Measurements from ENCODE around the gene DPP6. TPM values are rescaled to one million over a fixed set of nuclear protein-coding genes. Genes with fewer than 3 reads are reported as not detected.

DPP6 gene
- total RNA-seq, 3 donors from 2014 or later: 0.59 to 0.98 TPM; not detected in 1

- Histone ChIP-seq H3K4me3 (no peak overlapping the region), H3K36me3 (no peaks in the 10 kb centered on the region), H3K27ac (no peak overlapping the region), H3K4me1 (no peaks in the 10 kb centered on the region), H3K27me3 (no peaks in the 10 kb centered on the region), H3K9me3 (peaks cover 0 to 7% of the 10 kb centered on the region in 2 donors)
- intact Hi-C loops (cut with DNase I; ENCODE audit: low total_unique reads): no loop called here
- TF ChIP-seq POLR2A (IDR thresholded peaks at IDR 0.05) (no peak), POLR2AphosphoS5 (IDR thresholded peaks at IDR 0.05) (no peak)
- TF ChIP-seq, protein P1, sequence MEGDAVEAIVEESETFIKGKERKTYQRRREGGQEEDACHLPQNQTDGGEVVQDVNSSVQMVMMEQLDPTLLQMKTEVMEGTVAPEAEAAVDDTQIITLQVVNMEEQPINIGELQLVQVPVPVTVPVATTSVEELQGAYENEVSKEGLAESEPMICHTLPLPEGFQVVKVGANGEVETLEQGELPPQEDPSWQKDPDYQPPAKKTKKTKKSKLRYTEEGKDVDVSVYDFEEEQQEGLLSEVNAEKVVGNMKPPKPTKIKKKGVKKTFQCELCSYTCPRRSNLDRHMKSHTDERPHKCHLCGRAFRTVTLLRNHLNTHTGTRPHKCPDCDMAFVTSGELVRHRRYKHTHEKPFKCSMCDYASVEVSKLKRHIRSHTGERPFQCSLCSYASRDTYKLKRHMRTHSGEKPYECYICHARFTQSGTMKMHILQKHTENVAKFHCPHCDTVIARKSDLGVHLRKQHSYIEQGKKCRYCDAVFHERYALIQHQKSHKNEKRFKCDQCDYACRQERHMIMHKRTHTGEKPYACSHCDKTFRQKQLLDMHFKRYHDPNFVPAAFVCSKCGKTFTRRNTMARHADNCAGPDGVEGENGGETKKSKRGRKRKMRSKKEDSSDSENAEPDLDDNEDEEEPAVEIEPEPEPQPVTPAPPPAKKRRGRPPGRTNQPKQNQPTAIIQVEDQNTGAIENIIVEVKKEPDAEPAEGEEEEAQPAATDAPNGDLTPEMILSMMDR (IDR thresholded peaks at IDR 0.05): no peak
- no peak for DNase-seq (ENCODE audit: low spot score in 2 of 2)
Observed at GRCh38 chr7:154693661-154694060, 641.5 kb downstream of the DPP6 start.

- no peak for DNase-seq (ENCODE audit: low spot score in 2 of 2)
- intact Hi-C loops (cut with DNase I; ENCODE audit: low total_unique reads): loop anchor here (1.0 kb wide), 1 partner anchor 18 kb away; no protein-coding TSS in a partner anchor
Observed at GRCh38 chr7:154695836-154696235, 643.6 kb downstream of the DPP6 start.

GRCh38 chr7:154696556-154696955 lies 644.4 kb downstream of the DPP6 start:
- DNase-seq (ENCODE audit: low spot score in 2 of 2): no peak
- intact Hi-C loops (cut with DNase I; ENCODE audit: low total_unique reads): no loop called here
- H3K36me3 ChIP-seq: no peaks in the 10 kb centered on the region
- no peaks in the 10 kb centered on the region for H3K4me1 ChIP-seq
- TF ChIP-seq POLR2A (IDR thresholded peaks at IDR 0.05): no peak
- TF ChIP-seq, protein P1 (IDR thresholded peaks at IDR 0.05): no peak
- H3K27ac ChIP-seq: no peak overlapping the region
- H3K4me3 ChIP-seq: no peak overlapping the region
- peaks cover 0 to 9% of the 10 kb centered on the region in 2 donors for H3K9me3 ChIP-seq
- H3K27me3 ChIP-seq: no peaks in the 10 kb centered on the region

More at GRCh38 chr7:154695836-154696235, 643.6 kb downstream of the DPP6 start:
- TF ChIP-seq POLR2AphosphoS5 (IDR thresholded peaks at IDR 0.05) (no peak), POLR2A (IDR thresholded peaks at IDR 0.05) (no peak)
- TF ChIP-seq, protein P1 (IDR thresholded peaks at IDR 0.05): no peak
- Histone ChIP-seq H3K27ac (no peak overlapping the region), H3K9me3 (peaks cover 0 to 7% of the 10 kb centered on the region in 2 donors), H3K4me3 (no peak overlapping the region), H3K36me3 (no peaks in the 10 kb centered on the region), H3K4me1 (no peaks in the 10 kb centered on the region), H3K27me3 (no peaks in the 10 kb centered on the region)

- no peaks in the 10 kb centered on the region for H3K36me3 ChIP-seq
- no peak for TF ChIP-seq POLR2AphosphoS5 (IDR thresholded peaks at IDR 0.05)
- TF ChIP-seq, protein P1 (IDR thresholded peaks at IDR 0.05): no peak
- TF ChIP-seq POLR2A (IDR thresholded peaks at IDR 0.05): no peak
- peaks cover 0 to 26% of the 10 kb centered on the region in 2 donors for H3K9me3 ChIP-seq
- H3K4me1 ChIP-seq: no peaks in the 10 kb centered on the region
- H3K27me3 ChIP-seq: no peaks in the 10 kb centered on the region
- intact Hi-C loops (cut with DNase I; ENCODE audit: low total_unique reads): no loop called here
- DNase-seq (ENCODE audit: low spot score in 2 of 2): no peak
- H3K4me3 ChIP-seq: no peak overlapping the region
- no peak overlapping the region for H3K27ac ChIP-seq
Observed at GRCh38 chr7:154698726-154699291, 646.6 kb downstream of the DPP6 start.

DNA sequence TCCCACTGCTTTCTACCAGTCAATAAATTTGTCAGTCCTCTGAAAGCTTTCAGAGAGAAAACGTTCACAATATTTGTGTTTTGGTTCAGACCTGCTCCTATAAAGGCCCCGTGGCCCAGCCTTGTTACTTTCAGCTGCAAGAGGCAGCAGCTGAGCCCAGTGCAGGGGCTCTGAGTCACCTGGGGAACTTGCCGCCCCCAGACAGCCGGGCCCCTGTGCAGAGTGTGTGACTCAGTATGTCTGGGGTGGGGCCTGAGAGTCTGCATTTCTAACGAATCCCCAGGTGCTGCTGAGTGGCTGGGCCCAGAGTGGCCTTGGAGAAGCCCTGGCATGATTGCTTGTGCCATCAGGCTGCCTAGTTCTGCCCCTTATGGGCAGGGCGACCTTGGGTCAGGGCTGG lies 647.2 kb downstream of the DPP6 start:
- no peak for DNase-seq (ENCODE audit: low spot score in 2 of 2)
- no peak overlapping the region for H3K4me3 ChIP-seq
- intact Hi-C loops (cut with DNase I; ENCODE audit: low total_unique reads): no loop called here
- H3K9me3 ChIP-seq: peaks cover 0 to 32% of the 10 kb centered on the region in 2 donors
- no peaks in the 10 kb centered on the region for H3K27me3 ChIP-seq
- no peaks in the 10 kb centered on the region for H3K4me1 ChIP-seq
- no peak overlapping the region for H3K27ac ChIP-seq
- H3K36me3 ChIP-seq: no peaks in the 10 kb centered on the region
- TF ChIP-seq POLR2A (IDR thresholded peaks at IDR 0.05): no peak
- TF ChIP-seq, protein P1 (IDR thresholded peaks at IDR 0.05): no peak
- TF ChIP-seq POLR2AphosphoS5 (IDR thresholded peaks at IDR 0.05): no peak
